K562 (cell line): ENCODE measurements around the gene BACE1-AS. TPM values are rescaled to one million over a fixed set of nuclear protein-coding genes. Genes with fewer than 3 reads are reported as not detected.

Experiments used
- ATAC-seq: fragments of 200-7000 bp; cut with Tn5 transposase; 3 replicates; pipeline ENCODE4 v1.9.1; 2020; ENCODE audit warnings: moderate library complexity
- BruUV-seq: library from RNA; stranded (reverse); fragments of 400-500 nt; replicated peaks from 2 replicates; lab custom pipeline; 2021; lab: Mats Ljungman, UMichigan
- CTCF ChIA-PET: fragments of 300-600 bp; formaldehyde crosslinking; extraction: SDS; loops from one replicate; lab custom pipeline; 2021; ENCODE audit warnings: low intra/inter-chr PET ratio; lab: Yijun Ruan, JAX
- POLR2A ChIA-PET: fragments of 300-600, 350-650 bp; sonication (Branson Sonifier 250); formaldehyde crosslinking; extraction: SDS; loops from one replicate; lab custom pipeline; 2021; ENCODE audit warnings: antibody characterized with exemption, inconsistent platforms; lab: Yijun Ruan, JAX
- DNase-seq, 4 experiments: peaks; one replicate each; pipeline versions ENCODE4 v3.0.0 to v3.0.0-alpha.2; 2011 to 2018; ENCODE audit warnings: low spot score in 3 of 4, mixed read lengths in 3 of 4; ENCODE audit errors: extremely low read depth in 1 of 4
- FAIRE-seq: peaks from 2 replicates; lab custom pipeline; 2011; peaks lifted over from hg19 to GRCh38; lab: Jason Lieb, UNC
- H2AFZ ChIP-seq: 2 replicates; pipeline ENCODE4 v1.6.0; 2011; ENCODE audit warnings: low read depth, low read length, control low read depth, inconsistent platforms
- H3K27ac ChIP-seq: fragments of 200-600 bp; 3 replicates; pipeline ENCODE4 v1.8.0; 2011; ENCODE audit warnings: low read depth, mild to moderate bottlenecking, control low read depth, inconsistent platforms, low read length, moderate library complexity, mixed read lengths; ENCODE audit errors: extremely low read depth
- H3K27me3 ChIP-seq, 2 experiments: fragments of 300-600 bp in 1 of 2; 2 replicates in 1 of 2; 3 replicates in 1 of 2; pipeline versions ENCODE4 v1.6.0 to v1.8.0; 2011; ENCODE audit warnings: inconsistent platforms in 2 of 2, low read length in 2 of 2, mild to moderate bottlenecking in 1 of 2, mixed read lengths in 1 of 2, moderate library complexity in 1 of 2; ENCODE audit not compliant: control insufficient read depth in 2 of 2, insufficient read depth in 2 of 2
- H3K36me3 ChIP-seq: fragments of 300-600 bp; 3 replicates; pipeline ENCODE4 v1.8.0; 2011; ENCODE audit warnings: mild to moderate bottlenecking, low read length, inconsistent platforms; ENCODE audit not compliant: control insufficient read depth, insufficient read depth
- H3K4me1 ChIP-seq, 2 experiments: fragments of 200-600 bp in 1 of 2; replicated peaks in 1 of 2; 2 replicates in 1 of 2; 3 replicates in 1 of 2; pipeline versions ENCODE4 v1.5.1 to v1.8.0; 2011; ENCODE audit warnings: inconsistent platforms in 2 of 2, low read length in 2 of 2, mild to moderate bottlenecking in 1 of 2, mixed read lengths in 1 of 2, moderate library complexity in 1 of 2; ENCODE audit not compliant: control insufficient read depth in 2 of 2, insufficient read depth in 2 of 2
- H3K4me2 ChIP-seq: 2 replicates; pipeline ENCODE4 v1.6.1; 2011; ENCODE audit warnings: low read length, control low read depth, inconsistent platforms, mixed read lengths; ENCODE audit not compliant: insufficient read depth
- H3K4me3 ChIP-seq: fragments of 200-600 bp; sonication (generic), shearing (Covaris generic); 2 replicates; pipeline ENCODE4 v1.5.1; 2016; ENCODE audit warnings: control low read depth, inconsistent platforms
- H3K79me2 ChIP-seq: fragments of 200-600 bp; 3 replicates; pipeline ENCODE4 v1.8.0; 2011; ENCODE audit warnings: low read length, inconsistent platforms; ENCODE audit not compliant: control insufficient read depth, insufficient read depth
- H3K9ac ChIP-seq, 2 experiments: 2 replicates each; pipeline versions ENCODE4 v1.6.0 to v1.6.1; 2011; ENCODE audit warnings: low read depth in 2 of 2, low read length in 2 of 2, control low read depth in 1 of 2, inconsistent platforms in 1 of 2, mild to moderate bottlenecking in 1 of 2, mixed read lengths in 1 of 2; ENCODE audit not compliant: insufficient read depth in 1 of 2
- H3K9me1 ChIP-seq: one replicate; pipeline ENCODE4 v1.6.0; 2011; ENCODE audit warnings: inconsistent platforms, mild to moderate bottlenecking, low read length, moderate library complexity; ENCODE audit not compliant: control insufficient read depth, insufficient read depth
- H3K9me3 ChIP-seq: replicated peaks from 2 replicates; pipeline ENCODE4 v1.5.1; 2011; ENCODE audit warnings: low read depth, low read length, inconsistent platforms; ENCODE audit not compliant: control insufficient read depth, insufficient read depth
- H4K20me1 ChIP-seq: replicated peaks from 2 replicates; pipeline ENCODE4 v1.6.1; 2011; ENCODE audit warnings: low read length, inconsistent platforms, mixed read lengths; ENCODE audit not compliant: control insufficient read depth, insufficient read depth
- ARHGAP35 ChIP-seq: fragments of 450-650 bp; IDR thresholded peaks from 2 replicates; pipeline ENCODE4 v1.6.1; 2018; ENCODE audit not compliant: partially characterized antibody
- CBX1 ChIP-seq: sonication (generic); IDR thresholded peaks from 2 replicates; pipeline ENCODE4 v1.6.1; 2016; ENCODE audit warnings: antibody characterized with exemption, low read depth, mild to moderate bottlenecking
- CREM ChIP-seq: IDR thresholded peaks from 2 replicates; pipeline ENCODE4 v1.6.1; 2014; ENCODE audit warnings: antibody characterized with exemption, low read depth
- E2F3 ChIP-seq: fragments of 250-450 bp; sonication (Bioruptor Pico); IDR thresholded peaks from 2 replicates; pipeline ENCODE4 v1.4.0; 2020; ENCODE audit warnings: mild to moderate bottlenecking
- MED1 ChIP-seq: sonication (generic); formaldehyde crosslinking; IDR thresholded peaks from 2 replicates; pipeline ENCODE4 v1.8.1; 2023; ENCODE audit warnings: missing genetic modification reagents, borderline replicate concordance
- MTA2 ChIP-seq: fragments of 450-650 bp; IDR thresholded peaks from 2 replicates; pipeline ENCODE4 v1.6.1; 2016; ENCODE audit warnings: low read depth
- PHB ChIP-seq: fragments of 250-450 bp; sonication (Bioruptor Pico); IDR thresholded peaks from 2 replicates; pipeline ENCODE4 v1.5.0; 2021
- RAD21 ChIP-seq, 2 experiments: fragments of 250-450 bp in 1 of 2; fragments of 450-650 bp in 1 of 2; sonication (Bioruptor Pico) in 1 of 2; formaldehyde crosslinking in 1 of 2; IDR thresholded peaks in 1 of 2; conservative IDR thresholded peaks in 1 of 2; 2 replicates each; pipeline versions ENCODE4 v1.4.0 to v1.8.0; 2020 to 2022; ENCODE audit warnings: mild to moderate bottlenecking in 2 of 2, moderate library complexity in 1 of 2
- SIN3B ChIP-seq: fragments of 450-650 bp; IDR thresholded peaks from 2 replicates; pipeline ENCODE4 v1.6.1; 2017; ENCODE audit warnings: low read depth, mild to moderate bottlenecking, moderate library complexity
- ZNF212 ChIP-seq: fragments of 450-650 bp; formaldehyde crosslinking; IDR thresholded peaks from 2 replicates; pipeline ENCODE4 v1.4.0; 2020; ENCODE audit warnings: mild to moderate bottlenecking
- WGBS: fragments of 100-300 bp; shearing (Covaris generic); methylation state at CpG from one replicate; pipeline ENCODE4 v1.1.6; 2016; ENCODE audit warnings: low coverage, mixed read lengths; ENCODE audit not compliant: insufficient coverage; ENCODE audit errors: missing lambda C conversion rate; 5-methylcytosine and 5-hydroxymethylcytosine counted together
- in situ Hi-C: fragments of 300-500 bp; cut with MboI; formaldehyde crosslinking; loops from 4 replicates; pipeline ENCODE4 v1.15.0; 2018; ENCODE audit warnings: inconsistent platforms, mixed read lengths
- intact Hi-C: fragments of 100-400 bp; cut with micrococcal nuclease; formaldehyde crosslinking; loops from 2 replicates; pipeline ENCODE4 v1.14.2; 2022
- polyA plus RNA-seq, 8 experiments: library from polyadenylated mRNA; depleted of rRNA in 4 of 8; stranded (reverse) in 5 of 8; unstranded in 3 of 8; fragments of >200 nt; fragmentation: Nextera tagmentation in 2 of 8; fragmentation: Illumina TruSeq in 1 of 8; extraction: Ambion mirVana in 2 of 8; extraction: Trizol in 1 of 8; gene quantifications; 2 replicates each; pipeline versions ENCODE4 v1.2.1 to v1.2.3, GENCODE V29; 2011 to 2014; ENCODE audit warnings: inconsistent platforms in 1 of 8, missing spikeins in 1 of 8
- total RNA-seq, 7 experiments: library from RNA; depleted of rRNA in 6 of 7; stranded (reverse); fragments of >200 nt in 6 of 7; fragmentation: Illumina TruSeq in 2 of 7; extraction: Trizol in 2 of 7; gene quantifications; 2 replicates each; pipeline versions ENCODE4 v1.2.1 to v1.2.3, GENCODE V29; 2011 to 2021; ENCODE audit warnings: low replicate concordance in 1 of 7
- TF ChIP-seq, protein P1 (sequence below), 3 experiments: IDR thresholded peaks in 2 of 3; conservative IDR thresholded peaks in 1 of 3; 2 replicates each; pipeline ENCODE4 v1.5.1; 2011 to 2012; ENCODE audit warnings: low read length in 3 of 3, mild to moderate bottlenecking in 3 of 3, control low read depth in 2 of 3, improper control_type of control experiment in 1 of 3, inconsistent platforms in 1 of 3, low read depth in 1 of 3, mixed read lengths in 1 of 3, moderate library complexity in 1 of 3; ENCODE audit not compliant: insufficient read depth in 2 of 3
- TF ChIP-seq, protein P2 (sequence below): fragments of 250-450 bp; sonication (Bioruptor Pico); IDR thresholded peaks from 2 replicates; pipeline ENCODE4 v1.9.0; 2021; ENCODE audit warnings: mild to moderate bottlenecking
- TF ChIP-seq, protein P3 (sequence below): fragments of 450-650 bp; formaldehyde crosslinking; IDR thresholded peaks from 2 replicates; pipeline ENCODE4 v1.4.0; 2022; ENCODE audit warnings: mild to moderate bottlenecking, moderate library complexity
- TF ChIP-seq, protein P4 (sequence below): sonication (generic); formaldehyde crosslinking; IDR thresholded peaks from 2 replicates; pipeline ENCODE4 v1.8.0; 2022; ENCODE audit warnings: missing genetic modification reagents, mild to moderate bottlenecking, borderline replicate concordance
- TF ChIP-seq, protein P5 (sequence below), 2 experiments: fragments of 450-650 bp in 1 of 2; sonication (generic) in 1 of 2; formaldehyde crosslinking in 1 of 2; IDR thresholded peaks in 1 of 2; conservative IDR thresholded peaks in 1 of 2; 2 replicates each; pipeline versions ENCODE4 v1.6.1 to v1.8.1; 2016 to 2023; ENCODE audit warnings: mild to moderate bottlenecking in 2 of 2, moderate library complexity in 2 of 2, inconsistent platforms in 1 of 2, missing genetic modification reagents in 1 of 2
- TF ChIP-seq, protein P6 (sequence below): sonication (generic); formaldehyde crosslinking; IDR thresholded peaks from 2 replicates; pipeline ENCODE4 v1.8.0; 2022; ENCODE audit warnings: mild to moderate bottlenecking, missing genetic modification reagents

Gene BACE1-AS
- total and polyA plus RNA-seq, 9 of the 15 experiments (the other 6 are each of a cell fraction or from before 2014, with no cell fraction given): 2.2 to 8.2 (median 3.8) TPM

DNA sequence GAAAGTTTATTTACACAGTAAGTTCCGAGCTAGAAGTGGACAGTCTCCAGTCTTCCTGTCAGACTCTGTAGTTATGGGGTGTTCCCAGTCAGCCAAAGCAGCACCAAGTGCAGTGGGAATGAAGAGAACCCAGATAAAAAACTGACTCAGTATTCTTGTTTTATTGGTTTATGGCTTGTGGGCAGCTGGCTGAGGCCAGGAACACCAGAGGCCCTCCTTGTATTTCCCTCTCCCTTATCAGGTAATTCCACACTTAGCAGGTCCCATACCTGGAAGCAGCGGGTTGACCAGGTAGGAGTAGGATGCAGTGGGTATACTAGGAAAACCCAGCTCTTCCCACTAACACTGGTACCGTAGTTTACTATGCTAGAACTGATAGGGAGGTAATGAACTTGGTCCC lies 3.5 kb upstream of the BACE1-AS start (continued):
- TF ChIP-seq, protein P1, sequence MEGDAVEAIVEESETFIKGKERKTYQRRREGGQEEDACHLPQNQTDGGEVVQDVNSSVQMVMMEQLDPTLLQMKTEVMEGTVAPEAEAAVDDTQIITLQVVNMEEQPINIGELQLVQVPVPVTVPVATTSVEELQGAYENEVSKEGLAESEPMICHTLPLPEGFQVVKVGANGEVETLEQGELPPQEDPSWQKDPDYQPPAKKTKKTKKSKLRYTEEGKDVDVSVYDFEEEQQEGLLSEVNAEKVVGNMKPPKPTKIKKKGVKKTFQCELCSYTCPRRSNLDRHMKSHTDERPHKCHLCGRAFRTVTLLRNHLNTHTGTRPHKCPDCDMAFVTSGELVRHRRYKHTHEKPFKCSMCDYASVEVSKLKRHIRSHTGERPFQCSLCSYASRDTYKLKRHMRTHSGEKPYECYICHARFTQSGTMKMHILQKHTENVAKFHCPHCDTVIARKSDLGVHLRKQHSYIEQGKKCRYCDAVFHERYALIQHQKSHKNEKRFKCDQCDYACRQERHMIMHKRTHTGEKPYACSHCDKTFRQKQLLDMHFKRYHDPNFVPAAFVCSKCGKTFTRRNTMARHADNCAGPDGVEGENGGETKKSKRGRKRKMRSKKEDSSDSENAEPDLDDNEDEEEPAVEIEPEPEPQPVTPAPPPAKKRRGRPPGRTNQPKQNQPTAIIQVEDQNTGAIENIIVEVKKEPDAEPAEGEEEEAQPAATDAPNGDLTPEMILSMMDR (IDR thresholded peaks at IDR 0.05 in 2 of 3, conservative IDR thresholded peaks at IDR 0.05 in 1 of 3; ENCODE audit: insufficient read depth in 2 of 3, low read depth in 1 of 3, low read length in 3 of 3): no peak
- TF ChIP-seq, protein P2, sequence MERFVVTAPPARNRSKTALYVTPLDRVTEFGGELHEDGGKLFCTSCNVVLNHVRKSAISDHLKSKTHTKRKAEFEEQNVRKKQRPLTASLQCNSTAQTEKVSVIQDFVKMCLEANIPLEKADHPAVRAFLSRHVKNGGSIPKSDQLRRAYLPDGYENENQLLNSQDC (CRISPR knock-in tag): no peak
- TF ChIP-seq MED1 (CRISPR knock-in tag) (no peak), PHB (CRISPR knock-in tag) (no peak)
- TF ChIP-seq, protein P3, sequence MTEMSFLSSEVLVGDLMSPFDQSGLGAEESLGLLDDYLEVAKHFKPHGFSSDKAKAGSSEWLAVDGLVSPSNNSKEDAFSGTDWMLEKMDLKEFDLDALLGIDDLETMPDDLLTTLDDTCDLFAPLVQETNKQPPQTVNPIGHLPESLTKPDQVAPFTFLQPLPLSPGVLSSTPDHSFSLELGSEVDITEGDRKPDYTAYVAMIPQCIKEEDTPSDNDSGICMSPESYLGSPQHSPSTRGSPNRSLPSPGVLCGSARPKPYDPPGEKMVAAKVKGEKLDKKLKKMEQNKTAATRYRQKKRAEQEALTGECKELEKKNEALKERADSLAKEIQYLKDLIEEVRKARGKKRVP (CRISPR knock-in tag): no peak
- TF ChIP-seq, protein P4, sequence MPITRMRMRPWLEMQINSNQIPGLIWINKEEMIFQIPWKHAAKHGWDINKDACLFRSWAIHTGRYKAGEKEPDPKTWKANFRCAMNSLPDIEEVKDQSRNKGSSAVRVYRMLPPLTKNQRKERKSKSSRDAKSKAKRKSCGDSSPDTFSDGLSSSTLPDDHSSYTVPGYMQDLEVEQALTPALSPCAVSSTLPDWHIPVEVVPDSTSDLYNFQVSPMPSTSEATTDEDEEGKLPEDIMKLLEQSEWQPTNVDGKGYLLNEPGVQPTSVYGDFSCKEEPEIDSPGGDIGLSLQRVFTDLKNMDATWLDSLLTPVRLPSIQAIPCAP (CRISPR knock-in tag): no peak

DNA sequence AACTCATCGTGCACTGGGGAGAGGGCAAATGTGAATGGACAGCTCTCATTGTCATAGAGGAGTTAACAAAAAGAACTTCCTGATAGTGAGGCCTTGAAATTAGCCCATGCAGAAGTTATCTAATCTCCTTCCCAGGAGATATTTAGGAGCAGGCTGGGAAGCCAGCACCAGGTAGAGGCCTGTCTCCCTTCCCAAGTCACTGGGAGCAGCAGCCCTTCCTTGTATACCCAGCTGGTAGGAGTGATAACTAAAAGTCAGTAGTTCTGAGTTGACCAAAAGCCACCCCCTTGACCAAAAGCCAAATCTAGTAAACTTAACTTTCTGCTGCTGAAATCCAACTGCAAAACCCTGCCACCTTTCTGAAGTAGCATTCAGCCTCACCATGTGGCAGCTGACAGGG lies 1.4 kb upstream of the BACE1-AS start:
- Histone ChIP-seq H3K79me2 (no peaks in the 10 kb centered on the region), H3K9me3 (no peaks in the 10 kb centered on the region), H3K4me1 (no peaks in the 10 kb centered on the region), H3K4me3 (no peak overlapping the region), H2AFZ (no peak overlapping the region), H3K4me2 (no peak overlapping the region), H3K27ac (no peak overlapping the region)
- FAIRE-seq (no peak), ATAC-seq (no peak)
- BruUV-seq: no TSS peak
- intact Hi-C loops: no loop called here
- CTCF ChIA-PET: no interaction called here
- TF ChIP-seq, protein P5, sequence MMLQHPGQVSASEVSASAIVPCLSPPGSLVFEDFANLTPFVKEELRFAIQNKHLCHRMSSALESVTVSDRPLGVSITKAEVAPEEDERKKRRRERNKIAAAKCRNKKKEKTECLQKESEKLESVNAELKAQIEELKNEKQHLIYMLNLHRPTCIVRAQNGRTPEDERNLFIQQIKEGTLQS (IDR thresholded peaks at IDR 0.05): no peak
- TF ChIP-seq, protein P5 (CRISPR knock-in tag; conservative IDR thresholded peaks at IDR 0.05): no peak
- no peak for TF ChIP-seq CREM
- no peak for TF ChIP-seq ZNF212 (CRISPR knock-in tag)
- TF ChIP-seq ARHGAP35: no peak
- no peak for TF ChIP-seq SIN3B
- TF ChIP-seq RAD21 (CRISPR knock-in tag; conservative IDR thresholded peaks at IDR 0.05 in 1 of 2, IDR thresholded peaks at IDR 0.05 in 1 of 2): no peak
- TF ChIP-seq, protein P6, sequence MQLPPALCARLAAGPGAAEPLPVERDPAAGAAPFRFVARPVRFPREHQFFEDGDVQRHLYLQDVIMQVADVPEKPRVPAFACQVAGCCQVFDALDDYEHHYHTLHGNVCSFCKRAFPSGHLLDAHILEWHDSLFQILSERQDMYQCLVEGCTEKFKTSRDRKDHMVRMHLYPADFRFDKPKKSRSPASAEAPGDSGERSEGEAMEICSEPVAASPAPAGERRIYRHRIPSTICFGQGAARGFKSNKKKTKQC (CRISPR knock-in tag): no peak
- no peak for TF ChIP-seq E2F3 (CRISPR knock-in tag)
- no peak for TF ChIP-seq CBX1
- no peak for TF ChIP-seq MTA2
- TF ChIP-seq, all 486 proteins: peak for 0
- H3K36me3 ChIP-seq: peaks cover 27% of the 10 kb centered on the region
- no peak for DNase-seq
- WGBS: 80% methylated on average over 1 of the region's 1 CpG
- H4K20me1 ChIP-seq: peaks cover 3% of the 10 kb centered on the region; the same call in 1 of the 2 replicates
- in situ Hi-C loops: no loop called here
- no peaks in the 10 kb centered on the region for H3K9me1 ChIP-seq
- POLR2A ChIA-PET: interaction anchor here (1.1 kb wide), 1 partner anchor 19 kb away, joined by 3 read pairs; no protein-coding TSS in a partner anchor
- H3K9ac ChIP-seq: no peak overlapping the region
- no peaks in the 10 kb centered on the region for H3K27me3 ChIP-seq
